WERI-Rb-1 (cell line): Measurements from ENCODE around the gene CNTN5.

ENCODE experiments used
- DNase-seq: peaks from one replicate; pipeline ENCODE4 v3.0.0-alpha.2; 2020
- H3K27ac ChIP-seq: fragments of 250-450 bp; sonication (Bioruptor Pico); 2 replicates; pipeline ENCODE4 v1.5.1; 2020; ENCODE audit warnings: mild to moderate bottlenecking, moderate library complexity
- H3K27me3 ChIP-seq: fragments of 250-450 bp; sonication (Bioruptor Pico); 2 replicates; pipeline ENCODE4 v1.5.1; 2021; ENCODE audit warnings: mild to moderate bottlenecking, low read depth, moderate library complexity; ENCODE audit not compliant: insufficient read depth, severe bottlenecking
- H3K36me3 ChIP-seq: fragments of 250-450 bp; sonication (Bioruptor Pico); 2 replicates; pipeline ENCODE4 v1.5.1; 2020; ENCODE audit warnings: mild to moderate bottlenecking, moderate library complexity
- H3K4me3 ChIP-seq: 2 replicates; pipeline ENCODE4 v1.5.1; 2011; ENCODE audit warnings: low read depth, mild to moderate bottlenecking, control low read depth, low read length
- H3K9me3 ChIP-seq: fragments of 250-450 bp; sonication (Bioruptor Pico); 2 replicates; pipeline ENCODE4 v1.5.1; 2021; ENCODE audit warnings: mild to moderate bottlenecking, moderate library complexity; ENCODE audit not compliant: severe bottlenecking
- CTCF ChIP-seq: IDR thresholded peaks from 2 replicates; pipeline ENCODE4 v1.5.1; 2011; ENCODE audit warnings: low read depth, mild to moderate bottlenecking, control low read depth, inconsistent platforms, low read length

Gene CNTN5

GRCh38 chr11:99489581-99489980, 468.8 kb downstream of the CNTN5 start:
- DNase-seq: no peak
- Histone ChIP-seq H3K36me3 (no peaks in the 10 kb centered on the region), H3K27ac (no peak overlapping the region), H3K9me3 (no peaks in the 10 kb centered on the region), H3K4me3 (no peak overlapping the region), H3K27me3 (no peaks in the 10 kb centered on the region)
- no peak for TF ChIP-seq CTCF

GRCh38 chr11:99494065-99494464, 473.3 kb downstream of the CNTN5 start:
- TF ChIP-seq CTCF: no peak
- no peak overlapping the region for H3K4me3 ChIP-seq
- H3K36me3 ChIP-seq: no peaks in the 10 kb centered on the region
- no peak for DNase-seq
- H3K9me3 ChIP-seq: no peaks in the 10 kb centered on the region
- H3K27ac ChIP-seq: no peak overlapping the region
- no peaks in the 10 kb centered on the region for H3K27me3 ChIP-seq

- H3K27me3 ChIP-seq: no peaks in the 10 kb centered on the region
- no peaks in the 10 kb centered on the region for H3K9me3 ChIP-seq
- no peak for TF ChIP-seq CTCF
- no peak overlapping the region for H3K27ac ChIP-seq
- no peaks in the 10 kb centered on the region for H3K36me3 ChIP-seq
- no peak for DNase-seq
- no peak overlapping the region for H3K4me3 ChIP-seq
Observed at GRCh38 chr11:99501655-99502054, 480.9 kb downstream of the CNTN5 start.

- Histone ChIP-seq H3K27ac (no peak overlapping the region), H3K36me3 (no peaks in the 10 kb centered on the region), H3K4me3 (no peak overlapping the region), H3K9me3 (no peaks in the 10 kb centered on the region), H3K27me3 (no peaks in the 10 kb centered on the region)
- no peak for TF ChIP-seq CTCF
- no peak for DNase-seq
Observed at GRCh38 chr11:99505316-99505715, 484.6 kb downstream of the CNTN5 start.

DNA sequence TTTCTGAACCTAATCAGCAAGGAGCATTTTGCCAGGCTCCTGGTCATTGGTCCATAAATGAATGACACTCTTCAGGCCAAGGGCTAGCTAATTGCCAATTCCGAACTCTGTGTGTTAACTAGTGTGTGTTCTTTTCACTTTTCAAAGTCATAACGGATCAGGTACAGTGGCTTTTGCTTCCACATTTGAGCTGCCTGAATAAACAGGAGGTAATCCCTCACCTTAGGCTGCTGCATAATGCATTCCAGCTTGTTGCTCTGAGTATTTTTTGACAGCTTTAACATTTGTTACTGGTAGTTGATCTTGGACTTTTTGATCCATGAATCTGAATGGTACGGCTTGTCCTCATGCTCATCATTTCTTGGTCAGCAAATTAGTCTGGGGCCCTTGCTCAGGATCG, 485.1 kb downstream of the CNTN5 start:
- TF ChIP-seq CTCF: no peak
- no peaks in the 10 kb centered on the region for H3K27me3 ChIP-seq
- no peaks in the 10 kb centered on the region for H3K36me3 ChIP-seq
- no peak overlapping the region for H3K27ac ChIP-seq
- H3K4me3 ChIP-seq: no peak overlapping the region
- H3K9me3 ChIP-seq: no peaks in the 10 kb centered on the region
- no peak for DNase-seq

GRCh38 chr11:99509863-99510262, 489.1 kb downstream of the CNTN5 start:
- Histone ChIP-seq H3K36me3 (no peaks in the 10 kb centered on the region), H3K9me3 (no peaks in the 10 kb centered on the region), H3K4me3 (no peak overlapping the region), H3K27me3 (no peaks in the 10 kb centered on the region), H3K27ac (no peak overlapping the region)
- TF ChIP-seq CTCF: no peak
- DNase-seq: no peak
